Smooth muscle cell (in vitro differentiated cells): ENCODE results near the gene NRBF2. TPM values are rescaled to one million over a fixed set of nuclear protein-coding genes. Genes with fewer than 3 reads are reported as not detected.

ENCODE experiments used
- DNase-seq: peaks from one replicate; lab custom pipeline; 2025; ENCODE audit not compliant: unreplicated experiment; lab: John Stamatoyannopoulos, UW
- H2AFZ ChIP-seq: fragments of 200-600 bp; sonication (generic); 2 replicates; pipeline ENCODE4 v1.6.0; 2016; ENCODE audit warnings: antibody characterized with exemption, low read depth, mild to moderate bottlenecking
- H3F3A ChIP-seq: fragments of 200-600 bp; sonication (generic); 2 replicates; pipeline ENCODE4 v1.6.0; 2017; ENCODE audit warnings: antibody characterized with exemption, low read depth
- H3K27ac ChIP-seq: fragments of 200-600 bp; sonication (generic); 2 replicates; pipeline ENCODE4 v1.5.1; 2016; ENCODE audit warnings: low read depth, mild to moderate bottlenecking
- H3K27me3 ChIP-seq: fragments of 200-600 bp; sonication (generic); 2 replicates; pipeline ENCODE4 v1.6.1; 2016; ENCODE audit warnings: low read depth, mild to moderate bottlenecking
- H3K36me3 ChIP-seq: fragments of 200-600 bp; sonication (generic); 2 replicates; pipeline ENCODE4 v1.5.1; 2016; ENCODE audit warnings: low read depth
- H3K4me1 ChIP-seq: fragments of 200-600 bp; sonication (generic); 2 replicates; pipeline ENCODE4 v1.5.1; 2016; ENCODE audit warnings: low read depth
- H3K4me2 ChIP-seq: fragments of 200-600 bp; sonication (generic); 2 replicates; pipeline ENCODE4 v1.6.0; 2016; ENCODE audit warnings: mild to moderate bottlenecking
- H3K4me3 ChIP-seq: fragments of 200-600 bp; sonication (generic); 2 replicates; pipeline ENCODE4 v1.5.1; 2016; ENCODE audit warnings: mild to moderate bottlenecking
- H3K79me2 ChIP-seq: fragments of 200-600 bp; sonication (generic); 2 replicates; pipeline ENCODE4 v1.6.0; 2016; ENCODE audit warnings: low read depth, mild to moderate bottlenecking
- H3K9ac ChIP-seq: fragments of 200-600 bp; sonication (generic); 2 replicates; pipeline ENCODE4 v1.6.0; 2016; ENCODE audit warnings: low read depth
- H3K9me3 ChIP-seq: fragments of 200-600 bp; sonication (generic); replicated peaks from 2 replicates; pipeline ENCODE4 v1.5.1; 2016; ENCODE audit warnings: low read depth
- H4K20me1 ChIP-seq: fragments of 200-600 bp; sonication (generic); 2 replicates; pipeline ENCODE4 v1.6.0; 2016; ENCODE audit warnings: low read depth
- WGBS: methylation state at CpG from one replicate; pipeline ENCODE4 v1.1.7; 2016; ENCODE audit warnings: low lambda C conversion rate; 5-methylcytosine and 5-hydroxymethylcytosine counted together
- polyA plus RNA-seq: library from polyadenylated mRNA; unstranded; fragments of >200 nt; fragmentation: Nextera tagmentation; extraction: Ambion mirVana; gene quantifications from 2 replicates; pipeline ENCODE4 v1.2.1, GENCODE V29; 2016
- total RNA-seq: library from RNA; depleted of rRNA; stranded (reverse); fragments of >200 nt; gene quantifications from 2 replicates; pipeline ENCODE4 v1.2.3, GENCODE V29; 2014
- TF ChIP-seq, protein P1 (sequence below): fragments of 200-600 bp; sonication (generic); IDR thresholded peaks from 2 replicates; pipeline ENCODE4 v1.5.1; 2017; ENCODE audit warnings: borderline replicate concordance, mild to moderate bottlenecking, antibody characterized with exemption; ENCODE audit not compliant: insufficient read depth, poor library complexity, severe bottlenecking

Gene NRBF2
- total and polyA plus RNA-seq, 2 experiments from 2014 or later, result 61.9 to 65.5 TPM

DNA sequence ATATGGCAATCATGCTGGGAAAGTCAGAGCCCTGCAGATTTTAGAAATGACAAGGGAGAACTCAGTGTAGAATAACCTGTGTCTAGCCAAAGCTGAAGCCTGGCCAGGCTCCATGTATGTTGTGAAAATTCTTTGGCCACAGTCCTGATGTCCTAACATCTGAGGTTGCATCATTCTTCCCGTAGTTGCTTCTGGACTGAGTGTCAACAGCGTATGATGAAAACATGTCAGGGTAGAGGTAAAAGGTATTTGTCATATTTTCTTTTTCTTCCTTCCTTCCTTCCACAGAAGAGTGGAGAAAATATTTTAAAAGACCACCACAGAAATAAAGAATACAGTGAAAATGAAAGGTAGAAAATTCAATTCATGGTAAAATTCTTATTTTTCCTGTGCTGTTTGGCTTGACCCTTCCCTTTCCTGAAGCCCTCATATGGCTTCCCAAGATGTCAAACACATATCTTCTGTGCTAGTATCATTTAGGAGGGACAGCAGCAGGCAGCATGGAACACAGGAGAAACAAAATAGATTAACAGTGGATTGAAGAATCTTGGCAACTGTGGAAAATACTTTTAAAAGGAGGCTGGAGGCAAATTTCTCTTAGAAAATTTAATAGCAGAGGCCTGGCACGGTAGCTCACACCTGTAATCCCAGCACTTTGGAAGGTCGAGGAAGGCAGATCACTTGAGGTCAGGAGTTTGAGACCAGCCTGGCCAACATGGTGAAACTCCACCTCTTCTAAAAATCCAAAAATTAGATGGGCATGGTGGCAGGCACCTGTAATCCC, 18.9 kb upstream of the NRBF2 start:
- Histone ChIP-seq H3K79me2 (no peaks in the 10 kb centered on the region), H4K20me1 (no peaks in the 10 kb centered on the region), H3K36me3 (no peaks in the 10 kb centered on the region), H3K4me3 (no peak overlapping the region), H3K4me2 (no peak overlapping the region), H3K9me3 (no peaks in the 10 kb centered on the region), H3K27ac (peak overlapping the region; percentile 22), H3K9ac (no peak overlapping the region), H2AFZ (peak overlapping the region; percentile 61), H3F3A (no peaks in the 10 kb centered on the region), H3K27me3 (no peaks in the 10 kb centered on the region), H3K4me1 (peaks cover 7% of the 10 kb centered on the region)
- DNase-seq, result no peak
- TF ChIP-seq, protein P1, sequence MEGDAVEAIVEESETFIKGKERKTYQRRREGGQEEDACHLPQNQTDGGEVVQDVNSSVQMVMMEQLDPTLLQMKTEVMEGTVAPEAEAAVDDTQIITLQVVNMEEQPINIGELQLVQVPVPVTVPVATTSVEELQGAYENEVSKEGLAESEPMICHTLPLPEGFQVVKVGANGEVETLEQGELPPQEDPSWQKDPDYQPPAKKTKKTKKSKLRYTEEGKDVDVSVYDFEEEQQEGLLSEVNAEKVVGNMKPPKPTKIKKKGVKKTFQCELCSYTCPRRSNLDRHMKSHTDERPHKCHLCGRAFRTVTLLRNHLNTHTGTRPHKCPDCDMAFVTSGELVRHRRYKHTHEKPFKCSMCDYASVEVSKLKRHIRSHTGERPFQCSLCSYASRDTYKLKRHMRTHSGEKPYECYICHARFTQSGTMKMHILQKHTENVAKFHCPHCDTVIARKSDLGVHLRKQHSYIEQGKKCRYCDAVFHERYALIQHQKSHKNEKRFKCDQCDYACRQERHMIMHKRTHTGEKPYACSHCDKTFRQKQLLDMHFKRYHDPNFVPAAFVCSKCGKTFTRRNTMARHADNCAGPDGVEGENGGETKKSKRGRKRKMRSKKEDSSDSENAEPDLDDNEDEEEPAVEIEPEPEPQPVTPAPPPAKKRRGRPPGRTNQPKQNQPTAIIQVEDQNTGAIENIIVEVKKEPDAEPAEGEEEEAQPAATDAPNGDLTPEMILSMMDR, result no peak
- WGBS, result 57% methylated on average over 4 of the region's 4 CpGs

DNA sequence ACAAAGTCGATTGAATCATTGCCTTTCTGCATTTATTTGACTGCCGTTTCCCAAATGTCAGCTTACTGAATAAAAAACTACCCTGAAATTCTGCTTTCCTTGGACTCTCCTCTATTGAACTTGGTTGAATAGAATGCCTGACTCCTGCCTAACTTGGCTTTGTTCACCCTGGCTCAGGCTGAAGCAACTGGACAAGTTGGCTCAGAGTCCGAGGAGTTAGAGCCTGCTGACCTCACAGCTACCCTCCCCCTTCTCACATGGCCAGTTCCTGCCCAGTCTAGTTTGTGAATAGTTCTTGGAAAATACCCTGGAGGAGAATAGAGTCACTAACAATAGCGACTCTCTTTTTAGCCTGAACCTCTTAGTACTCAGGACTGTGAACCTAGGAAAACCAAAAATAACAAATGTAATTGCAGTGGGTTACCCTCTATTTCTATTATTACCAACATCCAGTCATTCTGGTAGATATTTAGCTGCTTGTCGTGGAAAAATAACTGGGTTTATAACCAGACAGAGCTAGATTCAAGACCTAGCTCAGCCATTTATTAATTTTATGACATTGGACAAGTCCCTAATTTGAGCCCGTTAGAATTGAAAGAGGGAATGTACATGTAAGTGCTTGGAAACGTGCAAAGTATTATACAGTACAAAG, 17.3 kb upstream of the NRBF2 start:
- H4K20me1 ChIP-seq, result no peaks in the 10 kb centered on the region
- H3K27ac ChIP-seq, result peak overlapping the region; percentile 42
- peak overlapping the region; percentile 59 for H2AFZ ChIP-seq
- no peaks in the 10 kb centered on the region for H3K9me3 ChIP-seq
- H3K4me1 ChIP-seq, result peaks cover 7% of the 10 kb centered on the region
- no peaks in the 10 kb centered on the region for H3K79me2 ChIP-seq
- 71% methylated on average over 7 of the region's 7 CpGs for WGBS
- H3K9ac ChIP-seq, result no peak overlapping the region
- H3F3A ChIP-seq, result no peaks in the 10 kb centered on the region
- TF ChIP-seq, protein P1, result no peak
- H3K4me3 ChIP-seq, result no peak overlapping the region
- H3K4me2 ChIP-seq, result peak overlapping the region; percentile 8
- no peak for DNase-seq
- no peaks in the 10 kb centered on the region for H3K27me3 ChIP-seq
- H3K36me3 ChIP-seq, result no peaks in the 10 kb centered on the region

DNA sequence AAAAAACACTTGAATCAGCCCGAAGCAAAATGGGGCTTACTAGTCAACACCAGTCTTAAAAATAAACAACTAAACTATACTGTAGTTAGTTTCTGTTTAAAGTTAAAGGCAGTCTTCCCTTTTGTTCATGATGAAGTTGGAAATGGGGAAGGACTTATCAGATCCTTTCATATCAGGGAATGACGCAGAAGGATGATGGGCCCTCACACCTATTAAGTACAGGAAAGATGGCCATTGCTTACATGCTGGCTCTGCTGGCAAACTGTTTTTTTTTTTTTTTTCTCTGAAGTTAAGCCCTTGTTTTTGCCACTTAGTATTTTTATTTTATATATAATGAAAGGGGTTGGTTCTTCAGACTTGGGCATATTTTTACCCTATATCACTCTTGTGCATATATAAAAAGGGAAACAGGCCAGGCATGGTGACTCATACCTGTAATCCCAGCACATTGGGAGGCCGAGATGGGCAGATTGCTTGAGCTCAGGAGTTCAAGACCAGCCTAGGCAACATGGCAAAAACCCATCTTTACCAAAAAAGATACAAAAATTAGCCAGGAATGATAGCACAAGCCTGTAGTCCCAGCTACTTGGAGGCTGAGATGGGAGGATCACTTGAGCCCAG, 16.6 kb upstream of the NRBF2 start:
- no peak overlapping the region for H2AFZ ChIP-seq
- TF ChIP-seq, protein P1, result no peak
- no peaks in the 10 kb centered on the region for H4K20me1 ChIP-seq
- H3K79me2 ChIP-seq, result no peaks in the 10 kb centered on the region
- no peak overlapping the region for H3K4me2 ChIP-seq
- H3K9ac ChIP-seq, result no peak overlapping the region
- peak overlapping the region; percentile 42 for H3K27ac ChIP-seq
- H3K9me3 ChIP-seq, result no peaks in the 10 kb centered on the region
- no peak for DNase-seq
- H3K4me3 ChIP-seq, result no peak overlapping the region
- no peaks in the 10 kb centered on the region for H3F3A ChIP-seq
- 80% methylated on average over 3 of the region's 3 CpGs for WGBS
- no peaks in the 10 kb centered on the region for H3K36me3 ChIP-seq
- H3K27me3 ChIP-seq, result no peaks in the 10 kb centered on the region
- peaks cover 7% of the 10 kb centered on the region for H3K4me1 ChIP-seq
